ENCODE data around the gene CYP17A1. TPM values are rescaled to one million over a fixed set of nuclear protein-coding genes. Genes with fewer than 3 reads are reported as not detected.
"Not testable (repeated sequence)": the region's sequence is repeated elsewhere in the genome, so short reads cannot be mapped to it uniquely, and the experiment has no call there.

Gene CYP17A1
- total and polyA plus RNA-seq, 5 experiments from 2014 or later: 0.11 TPM; not detected in 4

DNA sequence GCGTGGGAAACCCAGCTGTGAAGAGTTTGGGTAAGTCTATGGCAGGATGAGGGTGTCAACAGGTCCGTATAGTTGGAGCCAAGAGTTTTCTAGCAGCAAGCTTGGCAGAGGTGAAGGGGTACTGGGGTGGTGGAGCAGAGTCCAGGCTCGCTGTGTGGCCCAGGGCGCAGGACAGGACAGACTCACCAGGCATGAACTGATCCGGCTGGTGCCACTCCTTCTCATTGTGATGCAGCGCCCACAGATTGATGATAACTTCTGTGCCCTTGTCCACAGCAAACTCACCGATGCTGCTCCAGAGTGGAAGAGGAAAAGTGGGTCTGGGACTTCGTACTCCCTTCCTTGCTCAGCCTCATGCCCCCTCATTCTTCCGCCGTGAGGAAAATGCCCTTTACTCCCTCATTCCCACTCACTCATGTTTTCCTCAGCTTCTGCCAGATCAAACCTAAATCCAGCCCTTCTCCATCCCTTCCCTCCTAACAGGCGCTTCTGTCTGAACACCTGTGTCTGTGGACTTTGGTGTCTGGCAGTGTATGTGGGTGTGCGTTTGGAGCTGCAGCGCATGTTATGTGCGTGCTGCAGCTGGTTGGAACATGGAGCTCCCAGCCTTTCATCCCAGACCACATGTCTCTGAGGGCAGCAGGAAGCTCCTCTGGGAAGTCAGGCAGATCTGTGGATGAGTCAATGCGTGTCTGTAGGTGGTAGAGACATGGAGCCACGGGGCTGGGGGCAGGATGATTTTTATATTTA is 5.7 kb downstream of the CYP17A1 start:
- H3K9me3 Mint-ChIP-seq: no peaks in the 10 kb centered on the region
- H3K27ac Mint-ChIP-seq: no peak overlapping the region
- POLR2A ChIA-PET: no interaction called here
- DNase-seq (no peak), ATAC-seq (no peak)
- peaks cover 0 to 4% (median 0%) of the 10 kb centered on the region in 5 donors for H3K27me3 Mint-ChIP-seq
- H3K4me3 Mint-ChIP-seq: no peak overlapping the region
- no peaks in the 10 kb centered on the region for H3K36me3 Mint-ChIP-seq
- peaks cover 0 to 7% (median under 1%) of the 10 kb centered on the region in 4 donors for H3K4me1 Mint-ChIP-seq

DNA sequence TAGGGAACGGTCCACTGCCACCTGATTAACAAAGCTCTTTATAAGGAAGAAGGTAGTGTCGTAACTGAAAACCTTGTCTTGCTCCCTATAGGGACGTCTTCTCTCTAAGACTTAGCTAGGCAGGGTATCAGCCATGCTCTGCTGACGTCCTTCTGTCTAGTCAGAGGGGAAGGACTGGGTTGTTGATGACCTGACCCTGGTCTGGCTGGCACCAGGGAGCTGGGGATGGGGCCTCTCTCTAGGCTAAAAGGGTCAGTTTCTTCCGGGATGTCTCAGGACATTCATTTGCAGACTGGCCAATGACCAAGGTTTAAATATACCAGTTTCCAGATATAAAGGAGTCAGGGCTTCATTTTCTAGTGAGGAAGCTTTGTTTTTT is 9.6 kb downstream of the CYP17A1 start:
- POLR2A ChIA-PET: no interaction called here
- Mint-ChIP-seq H3K36me3 (no peaks in the 10 kb centered on the region), H3K27me3 (no peaks in the 10 kb centered on the region), H3K9me3 (no peaks in the 10 kb centered on the region), H3K27ac (no peak overlapping the region), H3K4me3 (no peak overlapping the region), H3K4me1 (no peaks in the 10 kb centered on the region)
- DNase-seq (no peak), ATAC-seq (no peak)

- Mint-ChIP-seq H3K4me3 (no peak overlapping the region), H3K27me3 (no peaks in the 10 kb centered on the region), H3K4me1 (no peaks in the 10 kb centered on the region), H3K36me3 (no peaks in the 10 kb centered on the region), H3K9me3 (no peaks in the 10 kb centered on the region), H3K27ac (no peak overlapping the region)
- no peak for ATAC-seq
- POLR2A ChIA-PET: no interaction called here
- DNase-seq: no peak
Observed at GRCh38 chr10:102826148-102826796, 10.9 kb downstream of the CYP17A1 start.

DNA sequence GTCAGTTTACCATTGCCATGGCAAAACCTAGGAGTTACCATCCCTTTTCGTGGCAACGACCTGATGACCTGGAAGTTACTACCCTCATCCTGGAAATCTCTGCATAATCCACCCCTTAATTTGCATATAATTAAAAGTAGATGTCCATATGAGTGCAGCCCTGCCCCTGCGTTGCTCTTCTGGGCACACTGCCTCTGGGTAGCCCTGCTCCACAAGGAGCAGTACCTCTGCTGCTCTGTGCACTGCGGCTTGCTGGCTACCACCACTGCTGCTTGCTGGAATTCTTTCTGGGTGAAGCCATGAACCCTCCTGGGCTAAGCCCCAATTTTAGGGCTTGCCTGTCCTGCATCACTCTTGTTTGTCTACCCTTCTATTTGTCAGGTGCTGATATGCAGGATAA is 12.5 kb downstream of the CYP17A1 start:
- Mint-ChIP-seq H3K36me3 (no peaks in the 10 kb centered on the region), H3K27me3 (no peaks in the 10 kb centered on the region), H3K27ac (no peak overlapping the region), H3K9me3 (no peaks in the 10 kb centered on the region), H3K4me1 (peaks cover 0 to 3% (median 0%) of the 10 kb centered on the region in 4 donors), H3K4me3 (no peak overlapping the region)
- DNase-seq (no peak), ATAC-seq (no peak)
- POLR2A ChIA-PET: no interaction called here

DNA sequence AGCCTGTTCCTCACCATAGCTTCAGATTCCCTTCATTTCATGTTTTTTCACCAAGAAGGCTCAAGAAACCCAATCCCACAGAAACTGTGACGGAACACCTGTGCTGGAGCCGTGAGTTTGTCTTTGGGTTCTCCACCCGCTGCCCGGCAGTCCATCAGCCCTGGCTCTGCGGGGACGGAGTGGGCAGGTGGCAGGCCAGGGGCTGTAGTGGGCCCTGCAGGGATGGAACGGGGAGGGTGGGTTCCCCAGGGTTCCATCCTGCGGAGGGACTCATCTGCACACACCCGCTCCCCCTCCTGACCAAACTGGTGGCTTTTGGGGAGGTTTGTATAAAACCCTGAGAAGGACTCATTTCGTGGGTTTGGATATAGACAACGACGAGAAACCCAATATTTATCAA is 15.0 kb downstream of the CYP17A1 start:
- Mint-ChIP-seq H3K4me3 (no peak overlapping the region), H3K4me1 (peaks cover 0 to 7% (median 2%) of the 10 kb centered on the region in 4 donors), H3K27ac (peak overlapping the region in 1 of 10 donors; percentile 8), H3K27me3 (no peaks in the 10 kb centered on the region), H3K36me3 (no peaks in the 10 kb centered on the region), H3K9me3 (no peaks in the 10 kb centered on the region)
- no peak for ATAC-seq
- DNase-seq: no peak
- POLR2A ChIA-PET: no interaction called here

DNA sequence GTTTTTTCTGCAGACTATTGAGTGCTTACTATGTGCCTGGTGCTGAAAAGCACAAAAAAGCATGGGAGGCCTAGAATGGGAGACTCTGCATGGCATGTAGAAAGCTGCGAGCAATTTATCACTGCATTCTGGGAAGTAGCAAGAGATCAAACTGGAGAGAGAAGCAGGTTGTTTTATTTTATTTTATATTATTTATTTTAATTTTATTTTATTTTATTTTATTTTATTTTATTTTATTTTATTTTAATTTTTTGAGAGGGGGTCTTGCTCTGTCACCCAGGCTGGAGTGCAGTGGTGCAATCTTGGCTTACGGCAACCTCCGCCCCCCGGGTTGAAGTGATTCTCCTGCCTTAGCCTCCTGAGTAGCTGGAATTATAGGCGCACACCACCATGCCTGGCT is 17.2 kb downstream of the CYP17A1 start:
- ATAC-seq, DNase-seq, H3K9me3 Mint-ChIP-seq, H3K4me3 Mint-ChIP-seq, H3K27me3 Mint-ChIP-seq, POLR2A ChIA-PET: not testable (repeated sequence)
- peak overlapping the region in 1 of 10 donors; percentile 81 for H3K27ac Mint-ChIP-seq
- peaks cover 0 to 12% (median 0%) of the 10 kb centered on the region in 3 donors for H3K36me3 Mint-ChIP-seq
- H3K4me1 Mint-ChIP-seq: peaks cover 0 to 14% (median 4%) of the 10 kb centered on the region in 4 donors

GRCh38 chr10:102819054-102819453 is 18.2 kb downstream of the CYP17A1 start:
- Mint-ChIP-seq H3K9me3 (no peaks in the 10 kb centered on the region), H3K27me3 (no peaks in the 10 kb centered on the region), H3K27ac (peak overlapping the region in 2 of 10 donors; percentile 19 to 21), H3K4me3 (no peak overlapping the region), H3K36me3 (peaks cover 0 to 22% (median 0%) of the 10 kb centered on the region in 3 donors), H3K4me1 (peaks cover 0 to 18% (median 4%) of the 10 kb centered on the region in 4 donors)
- ATAC-seq: no peak
- DNase-seq: no peak
- POLR2A ChIA-PET: interaction anchor here (0.7 kb wide), 1 partner anchor 600 kb away, joined by 3 read pairs; no protein-coding TSS in a partner anchor

GRCh38 chr10:102817175-102817574 is 20.0 kb downstream of the CYP17A1 start:
- Mint-ChIP-seq H3K36me3 (peaks cover 0 to 40% (median 3%) of the 10 kb centered on the region in 3 donors), H3K4me1 (peaks cover 7 to 34% (median 12%) of the 10 kb centered on the region in 4 donors), H3K27me3 (no peaks in the 10 kb centered on the region), H3K27ac (peak overlapping the region in 1 of 10 donors; percentile 9), H3K9me3 (no peaks in the 10 kb centered on the region), H3K4me3 (no peak overlapping the region)
- DNase-seq (no peak), ATAC-seq (no peak)
- POLR2A ChIA-PET: interaction anchor here (0.7 kb wide), 1 partner anchor 8 kb away, joined by 4 read pairs; no protein-coding TSS in a partner anchor

DNA sequence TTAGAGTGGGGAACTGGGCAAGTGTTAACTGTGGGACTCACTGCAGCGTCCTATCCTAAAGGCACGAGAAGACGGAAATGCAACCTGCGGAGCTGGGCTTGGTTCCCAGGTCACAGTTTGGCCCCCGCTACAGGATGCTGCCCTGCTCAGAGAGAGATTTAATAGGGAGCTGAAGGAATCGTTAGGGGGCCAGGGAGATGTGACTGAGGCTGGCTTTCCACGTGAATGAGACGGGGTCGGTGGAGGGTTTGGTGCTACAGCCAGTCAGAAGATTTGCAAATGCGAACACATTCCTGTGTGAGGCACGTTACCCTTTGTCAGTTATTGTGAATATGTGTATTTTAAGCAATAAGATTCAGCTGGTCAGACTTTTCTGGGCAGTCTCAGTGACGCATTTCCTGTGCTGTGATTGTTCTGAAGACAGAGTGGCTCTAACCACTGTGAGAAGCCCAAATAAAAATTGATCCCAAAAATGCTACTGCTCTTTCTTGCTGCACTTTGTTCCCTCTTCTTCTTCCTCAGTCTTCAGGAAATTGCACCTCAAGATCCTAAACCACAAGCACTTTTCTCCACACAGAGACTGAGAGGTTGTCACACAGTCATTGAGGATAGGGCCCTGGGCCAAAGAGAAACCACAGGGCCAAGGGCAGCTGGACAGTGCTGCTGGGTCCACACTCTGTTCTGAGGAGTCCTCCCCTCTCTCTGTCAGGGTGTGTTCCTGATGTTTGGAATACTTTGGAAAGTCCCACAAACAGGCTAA is 21.2 kb downstream of the CYP17A1 start:
- DNase-seq (no peak), ATAC-seq (no peak)
- H3K4me1 Mint-ChIP-seq: peaks cover 10 to 40% (median 15%) of the 10 kb centered on the region in 4 donors
- peaks cover 0 to 52% (median 8%) of the 10 kb centered on the region in 3 donors for H3K36me3 Mint-ChIP-seq
- H3K9me3 Mint-ChIP-seq: no peaks in the 10 kb centered on the region
- no peaks in the 10 kb centered on the region for H3K27me3 Mint-ChIP-seq
- peak overlapping the region in 7 of 10 donors; percentile 47 to 80 (median 65) for H3K27ac Mint-ChIP-seq
- POLR2A ChIA-PET: no interaction called here
- H3K4me3 Mint-ChIP-seq: peak overlapping the region in 1 of 10 donors; percentile 29

- peaks cover 10 to 40% (median 16%) of the 10 kb centered on the region in 4 donors for H3K4me1 Mint-ChIP-seq
Observed at GRCh38 chr10:102814873-102815661, 22.1 kb downstream of the CYP17A1 start.

GRCh38 chr10:102814453-102814871 is 22.8 kb downstream of the CYP17A1 start:
- H3K4me1 Mint-ChIP-seq: peaks cover 10 to 40% (median 15%) of the 10 kb centered on the region in 4 donors
- POLR2A ChIA-PET: no interaction called here
- H3K36me3 Mint-ChIP-seq: peaks cover 0 to 67% (median 12%) of the 10 kb centered on the region in 3 donors
- H3K27me3 Mint-ChIP-seq: no peaks in the 10 kb centered on the region
- H3K4me3 Mint-ChIP-seq: no peak overlapping the region
- H3K27ac Mint-ChIP-seq: no peak overlapping the region
- DNase-seq: no peak
- no peak for ATAC-seq
- H3K9me3 Mint-ChIP-seq: no peaks in the 10 kb centered on the region

More at GRCh38 chr10:102814873-102815661, 22.1 kb downstream of the CYP17A1 start:
- no peak overlapping the region for H3K4me3 Mint-ChIP-seq
- DNase-seq (no peak), ATAC-seq (no peak)
- H3K36me3 Mint-ChIP-seq: peaks cover 0 to 61% (median 10%) of the 10 kb centered on the region in 3 donors
- no peaks in the 10 kb centered on the region for H3K27me3 Mint-ChIP-seq
- H3K9me3 Mint-ChIP-seq: no peaks in the 10 kb centered on the region
- POLR2A ChIA-PET: no interaction called here
- H3K27ac Mint-ChIP-seq: peak overlapping the region in 5 of 10 donors; percentile 15 to 79 (median 59)

Measured in naive thymus-derived CD8-positive, alpha-beta T cell (primary cell).